OCI-LY1 (cell line): Measurements from ENCODE around the gene S100Z.

ENCODE experiments used
- H2AFZ ChIP-seq: fragments of 200-600 bp; sonication (generic), shearing (Covaris generic); 2 replicates; pipeline ENCODE4 v1.6.0; 2014; ENCODE audit warnings: antibody characterized with exemption, mild to moderate bottlenecking, low read length
- H3F3A ChIP-seq: fragments of 200-600 bp; sonication (generic), shearing (Covaris generic); 2 replicates; pipeline ENCODE4 v1.6.0; 2014; ENCODE audit warnings: mild to moderate bottlenecking, antibody characterized with exemption, low read length, moderate library complexity; ENCODE audit not compliant: insufficient read depth
- H3K27ac ChIP-seq: fragments of 200-600 bp; sonication (generic); 2 replicates; pipeline ENCODE4 v1.5.1; 2014; ENCODE audit warnings: low read length, mixed run types, mild to moderate bottlenecking, low read depth; ENCODE audit not compliant: poor library complexity, severe bottlenecking
- H3K27me3 ChIP-seq: fragments of 200-600 bp; sonication (generic); 2 replicates; pipeline ENCODE4 v1.6.0; 2014; ENCODE audit warnings: antibody characterized with exemption, mild to moderate bottlenecking, low read length, moderate library complexity; ENCODE audit not compliant: insufficient read depth
- H3K36me3 ChIP-seq: fragments of 200-600 bp; sonication (generic); 2 replicates; pipeline ENCODE4 v1.6.1; 2014; ENCODE audit warnings: mild to moderate bottlenecking, antibody characterized with exemption, low read length, moderate library complexity, mixed read lengths; ENCODE audit not compliant: insufficient read depth
- H3K4me1 ChIP-seq: fragments of 200-600 bp; sonication (generic); 2 replicates; pipeline ENCODE4 v1.5.1; 2014; ENCODE audit warnings: mild to moderate bottlenecking, low read length, moderate library complexity; ENCODE audit not compliant: insufficient read depth, severe bottlenecking
- H3K4me2 ChIP-seq: fragments of 200-600 bp; sonication (generic), shearing (Covaris generic); 2 replicates; pipeline ENCODE4 v1.6.1; 2014; ENCODE audit warnings: low read length
- H3K4me3 ChIP-seq: fragments of 200-600 bp; sonication (generic); 2 replicates; pipeline ENCODE4 v1.5.1; 2014; ENCODE audit warnings: low read length, low read depth, mild to moderate bottlenecking, mixed read lengths; ENCODE audit not compliant: poor library complexity, severe bottlenecking
- H3K79me2 ChIP-seq: fragments of 200-600 bp; shearing (Covaris generic); 2 replicates; pipeline ENCODE4 v1.6.1; 2016; ENCODE audit warnings: mixed run types, low read length, mixed read lengths; ENCODE audit not compliant: insufficient read depth
- H3K9ac ChIP-seq: fragments of 200-600 bp; sonication (generic), shearing (Covaris generic); 2 replicates; pipeline ENCODE4 v1.6.1; 2014; ENCODE audit warnings: mild to moderate bottlenecking, low read length, mixed read lengths
- H3K9me2 ChIP-seq: fragments of 200-600 bp; sonication (generic), shearing (Covaris generic); 2 replicates; pipeline ENCODE4 v1.6.1; 2014; ENCODE audit warnings: low read depth, mild to moderate bottlenecking, low read length, mixed read lengths
- H3K9me3 ChIP-seq: fragments of 200-600 bp; shearing (Covaris generic); 2 replicates; pipeline ENCODE4 v1.6.1; 2014; ENCODE audit warnings: low read length, mixed read lengths
- H4K20me1 ChIP-seq: fragments of 200-600 bp; sonication (generic), shearing (Covaris generic); 2 replicates; pipeline ENCODE4 v1.6.0; 2016; ENCODE audit warnings: mild to moderate bottlenecking, low read length; ENCODE audit not compliant: insufficient read depth
- EZH2 ChIP-seq: fragments of 200-600 bp; sonication (generic), shearing (Covaris generic); IDR thresholded peaks from 2 replicates; pipeline ENCODE4 v1.8.0; 2017; ENCODE audit warnings: borderline replicate concordance, mixed run types, mild to moderate bottlenecking, antibody characterized with exemption, low read length, moderate library complexity, mixed read lengths
- TF ChIP-seq, protein P1 (sequence below): fragments of 200-600 bp; sonication (generic), shearing (Covaris generic); IDR thresholded peaks from 2 replicates; pipeline ENCODE4 v1.5.1; 2017; ENCODE audit warnings: mild to moderate bottlenecking, antibody characterized with exemption, low read length, moderate library complexity, mixed read lengths

The S100Z gene

DNA sequence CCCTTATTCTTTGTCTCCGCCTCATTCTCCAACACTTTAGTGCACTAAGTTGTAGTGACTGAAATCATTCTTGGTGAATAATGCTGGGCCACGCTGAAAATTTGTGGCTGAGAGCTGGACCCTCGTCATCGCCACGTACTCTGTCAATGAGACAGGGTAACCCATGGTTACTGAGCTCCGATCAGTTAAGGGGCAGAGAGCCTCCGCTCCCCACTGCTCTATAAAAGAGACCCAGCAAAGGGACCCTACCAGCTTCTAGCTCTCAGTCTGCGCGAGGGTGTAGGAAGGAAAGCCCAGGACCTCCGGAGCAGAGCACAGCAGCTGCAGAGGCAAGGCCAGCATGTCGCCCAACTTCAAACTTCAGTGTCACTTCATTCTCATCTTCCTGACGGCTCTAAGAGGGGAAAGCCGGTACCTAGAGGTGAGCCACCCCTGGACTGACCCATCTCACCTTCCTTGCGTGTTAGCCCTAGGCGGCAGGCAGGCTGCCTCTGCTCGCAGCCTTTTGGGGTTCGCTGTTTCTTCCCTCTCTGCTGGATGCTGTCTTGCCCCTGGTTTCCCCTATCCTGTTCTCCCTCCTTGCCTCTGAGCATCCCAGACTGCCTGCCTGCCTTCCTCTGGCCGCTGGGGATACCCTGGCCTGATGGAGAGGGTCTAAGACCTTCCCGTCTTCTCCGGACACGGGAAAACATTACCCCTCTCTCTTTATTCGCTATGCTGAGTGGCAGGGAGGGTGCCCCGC, 103.2 kb downstream of the S100Z start, which contains the start of gene CRHBP:
CRHBP (plus strand) TSS at position 251 of the 742 bp plus-strand sequence; CDS start at position 341, 90 bp downstream.
- TF ChIP-seq, protein P1, sequence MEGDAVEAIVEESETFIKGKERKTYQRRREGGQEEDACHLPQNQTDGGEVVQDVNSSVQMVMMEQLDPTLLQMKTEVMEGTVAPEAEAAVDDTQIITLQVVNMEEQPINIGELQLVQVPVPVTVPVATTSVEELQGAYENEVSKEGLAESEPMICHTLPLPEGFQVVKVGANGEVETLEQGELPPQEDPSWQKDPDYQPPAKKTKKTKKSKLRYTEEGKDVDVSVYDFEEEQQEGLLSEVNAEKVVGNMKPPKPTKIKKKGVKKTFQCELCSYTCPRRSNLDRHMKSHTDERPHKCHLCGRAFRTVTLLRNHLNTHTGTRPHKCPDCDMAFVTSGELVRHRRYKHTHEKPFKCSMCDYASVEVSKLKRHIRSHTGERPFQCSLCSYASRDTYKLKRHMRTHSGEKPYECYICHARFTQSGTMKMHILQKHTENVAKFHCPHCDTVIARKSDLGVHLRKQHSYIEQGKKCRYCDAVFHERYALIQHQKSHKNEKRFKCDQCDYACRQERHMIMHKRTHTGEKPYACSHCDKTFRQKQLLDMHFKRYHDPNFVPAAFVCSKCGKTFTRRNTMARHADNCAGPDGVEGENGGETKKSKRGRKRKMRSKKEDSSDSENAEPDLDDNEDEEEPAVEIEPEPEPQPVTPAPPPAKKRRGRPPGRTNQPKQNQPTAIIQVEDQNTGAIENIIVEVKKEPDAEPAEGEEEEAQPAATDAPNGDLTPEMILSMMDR = no peak
- TF ChIP-seq EZH2 = no peak
- H3K4me2 ChIP-seq = no peak within 1 kb of the TSS
- no peak within 1 kb of the TSS for H3K4me3 ChIP-seq
- H3K4me1 ChIP-seq = no peaks in the 10 kb centered on the region
- no peaks in the 10 kb centered on the region for H3K79me2 ChIP-seq
- H3K27ac ChIP-seq = no peak within 1 kb of the TSS
- H3K27me3 ChIP-seq = no peaks in the 10 kb centered on the region
- no peaks in the 10 kb centered on the region for H4K20me1 ChIP-seq
- H3K9me2 ChIP-seq = no peaks in the 10 kb centered on the region
- no peak within 1 kb of the TSS for H3K9ac ChIP-seq
- H3K36me3 ChIP-seq = peaks cover 35% of the 10 kb centered on the region
- no peaks in the 10 kb centered on the region for H3K9me3 ChIP-seq
- no peaks in the 10 kb centered on the region for H3F3A ChIP-seq
- no peak within 1 kb of the TSS for H2AFZ ChIP-seq

DNA sequence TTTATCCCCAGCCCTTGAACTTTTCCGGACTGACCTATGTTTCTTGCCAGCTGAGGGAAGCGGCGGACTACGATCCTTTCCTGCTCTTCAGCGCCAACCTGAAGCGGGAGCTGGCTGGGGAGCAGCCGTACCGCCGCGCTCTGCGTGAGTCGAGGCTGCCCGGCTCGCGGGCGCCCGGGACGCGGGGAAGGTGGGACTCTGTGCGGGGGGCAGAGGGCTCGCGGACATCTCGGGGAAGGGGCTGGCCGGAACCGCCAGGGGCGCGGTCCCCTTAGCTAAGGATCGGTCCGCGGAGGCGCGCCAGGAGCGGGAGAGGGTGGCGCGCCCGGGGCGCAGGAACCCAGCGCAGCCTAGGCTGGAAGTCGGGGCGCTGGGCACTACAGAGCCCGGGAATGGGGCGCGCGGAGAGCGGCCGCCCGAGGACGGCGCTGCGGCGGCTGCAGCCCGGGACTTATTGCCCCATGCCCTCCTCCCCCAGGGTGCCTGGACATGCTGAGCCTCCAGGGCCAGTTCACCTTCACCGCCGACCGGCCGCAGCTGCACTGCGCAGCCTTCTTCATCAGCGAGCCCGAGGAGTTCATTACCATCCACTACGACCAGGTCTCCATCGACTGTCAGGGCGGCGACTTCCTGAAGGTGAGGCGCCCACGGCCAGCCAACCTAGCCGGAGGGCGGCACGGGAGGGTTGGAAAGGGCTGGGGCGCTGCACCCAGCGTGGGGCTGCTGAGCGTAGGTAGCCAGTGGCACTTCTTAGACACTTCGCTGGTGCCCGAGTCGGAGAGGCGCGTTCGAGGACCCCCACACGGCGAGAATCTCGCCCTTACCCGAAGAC, 104.0 kb downstream of the S100Z start:
- no peak overlapping the region for H3K4me2 ChIP-seq
- peaks cover 40% of the 10 kb centered on the region for H3K36me3 ChIP-seq
- TF ChIP-seq, protein P1 = no peak
- no peak for TF ChIP-seq EZH2

DNA sequence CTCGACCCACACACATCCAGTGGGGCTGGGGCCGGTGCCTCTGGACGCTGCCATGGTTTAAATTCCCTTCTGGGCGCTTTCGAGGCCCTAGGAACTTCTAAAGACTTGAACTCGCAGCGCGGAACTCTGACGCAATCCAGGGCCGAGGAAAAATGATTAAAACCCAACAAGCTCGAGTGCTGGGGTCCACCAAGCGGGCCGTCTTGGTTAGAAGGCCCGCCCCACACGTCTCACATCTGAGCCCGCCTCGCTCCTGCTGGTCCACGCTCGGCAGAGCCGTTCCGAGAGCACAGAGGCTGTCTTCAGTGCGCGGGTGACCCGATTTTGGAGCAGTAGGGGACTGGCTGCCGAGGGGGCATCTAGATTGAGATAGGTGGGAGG, 104.6 kb downstream of the S100Z start:
- H2AFZ ChIP-seq = no peak overlapping the region
- no peaks in the 10 kb centered on the region for H3K4me1 ChIP-seq
- no peak overlapping the region for H3K4me3 ChIP-seq
- H3K4me2 ChIP-seq = no peak overlapping the region
- no peaks in the 10 kb centered on the region for H4K20me1 ChIP-seq
- H3K27me3 ChIP-seq = no peaks in the 10 kb centered on the region
- H3K9me3 ChIP-seq = no peaks in the 10 kb centered on the region
- no peak overlapping the region for H3K9ac ChIP-seq
- H3F3A ChIP-seq = no peaks in the 10 kb centered on the region
- TF ChIP-seq, protein P1 = no peak
- no peak for TF ChIP-seq EZH2
- H3K27ac ChIP-seq = no peak overlapping the region
- peaks cover 46% of the 10 kb centered on the region for H3K36me3 ChIP-seq
- no peaks in the 10 kb centered on the region for H3K9me2 ChIP-seq
- H3K79me2 ChIP-seq = no peaks in the 10 kb centered on the region

More for the DNA sequence above, 104.0 kb downstream of the S100Z start:
- Histone ChIP-seq H4K20me1 (no peaks in the 10 kb centered on the region), H3K27me3 (no peaks in the 10 kb centered on the region), H3K79me2 (no peaks in the 10 kb centered on the region), H3K9me2 (no peaks in the 10 kb centered on the region), H3K4me3 (no peak overlapping the region), H3K9ac (no peak overlapping the region), H3K4me1 (no peaks in the 10 kb centered on the region), H3K27ac (no peak overlapping the region), H2AFZ (no peak overlapping the region), H3K9me3 (no peaks in the 10 kb centered on the region), H3F3A (no peaks in the 10 kb centered on the region)
